GM12878 (cell line): ENCODE data around the gene CLPX. TPM values are rescaled to one million over a fixed set of nuclear protein-coding genes. Genes with fewer than 3 reads are reported as not detected.

Experiments used
- ATAC-seq: fragments of 200-7000 bp; cut with Tn5 transposase; 3 replicates; pipeline ENCODE4 v1.9.1; 2020; ENCODE audit warnings: mild to moderate bottlenecking, moderate library complexity
- BruUV-seq: library from RNA; stranded (reverse); fragments of 400-500 nt; replicated peaks from 2 replicates; lab custom pipeline; 2021; lab: Mats Ljungman, UMichigan
- CTCF ChIA-PET: fragments of 300-600 bp; sonication (Branson Sonifier 250); formaldehyde crosslinking; extraction: SDS; loops from one replicate; lab custom pipeline; 2021; ENCODE audit warnings: inconsistent platforms; lab: Yijun Ruan, JAX
- POLR2A ChIA-PET: fragments of 350-600 bp; formaldehyde crosslinking; extraction: SDS; loops from one replicate; lab custom pipeline; 2021; ENCODE audit warnings: inconsistent platforms; lab: Charles Lee
- RAD21 ChIA-PET: fragments of 300-600 bp; sonication (Branson Sonifier 250); formaldehyde crosslinking; loops from one replicate; lab custom pipeline; 2023; ENCODE audit warnings: antibody characterized with exemption; ENCODE audit not compliant: unreplicated experiment; lab: Charles Lee
- SMC1A ChIA-PET: fragments of 300-600 bp; sonication (Branson Sonifier 250); formaldehyde crosslinking; loops from one replicate; lab custom pipeline; 2023; ENCODE audit not compliant: unreplicated experiment, uncharacterized antibody; lab: Charles Lee
- DNase-seq: peaks from one replicate; pipeline ENCODE4 v3.0.0-alpha.2; 2011; ENCODE audit warnings: low read depth, low spot score
- FAIRE-seq: peaks from 3 replicates; lab custom pipeline; 2011; peaks lifted over from hg19 to GRCh38; lab: Jason Lieb, UNC
- H2AFZ ChIP-seq: 2 replicates; pipeline ENCODE4 v1.6.0; 2011; ENCODE audit warnings: low read depth, low read length, control low read depth; ENCODE audit not compliant: control insufficient read depth
- H3K27ac ChIP-seq: 2 replicates; pipeline ENCODE4 v1.5.1; 2011; ENCODE audit warnings: control low read depth; ENCODE audit not compliant: control insufficient read depth, insufficient read depth
- H3K27me3 ChIP-seq, 2 experiments: replicated peaks in 1 of 2; 2 replicates each; pipeline versions ENCODE4 v1.6.0 to v1.6.1; 2011; ENCODE audit warnings: low read length in 1 of 2; ENCODE audit not compliant: control insufficient read depth in 2 of 2, insufficient read depth in 2 of 2
- H3K36me3 ChIP-seq, 2 experiments: 2 replicates each; pipeline ENCODE4 v1.5.1; 2011; ENCODE audit warnings: low read length in 1 of 2; ENCODE audit not compliant: control insufficient read depth in 2 of 2, insufficient read depth in 2 of 2
- H3K4me1 ChIP-seq: 2 replicates; pipeline ENCODE4 v1.6.1; 2011; ENCODE audit warnings: mild to moderate bottlenecking, low read length, moderate library complexity, mixed read lengths; ENCODE audit not compliant: control insufficient read depth, insufficient read depth
- H3K4me2 ChIP-seq: 2 replicates; pipeline ENCODE4 v1.6.0; 2011; ENCODE audit warnings: control low read depth; ENCODE audit not compliant: control insufficient read depth, insufficient read depth
- H3K4me3 ChIP-seq: fragments of 200-600 bp; sonication (generic); 2 replicates; pipeline ENCODE4 v1.5.1; 2016
- H3K79me2 ChIP-seq: 2 replicates; pipeline ENCODE4 v1.6.0; 2011; ENCODE audit warnings: low read length; ENCODE audit not compliant: control insufficient read depth, insufficient read depth
- H3K9ac ChIP-seq: 2 replicates; pipeline ENCODE4 v1.8.0; 2011; ENCODE audit warnings: low read length, control low read depth, mixed read lengths; ENCODE audit not compliant: control insufficient read depth, insufficient read depth
- H3K9me3 ChIP-seq: replicated peaks from 3 replicates; pipeline ENCODE4 v1.5.1; 2011; ENCODE audit warnings: mild to moderate bottlenecking, low read length; ENCODE audit not compliant: control insufficient read depth, insufficient read depth
- H4K20me1 ChIP-seq: 2 replicates; pipeline ENCODE4 v1.6.0; 2011; ENCODE audit not compliant: control insufficient read depth, insufficient read depth
- ASH2L ChIP-seq: fragments of 300-600, 200-600 bp; sonication (generic); IDR thresholded peaks from 2 replicates; pipeline ENCODE4 v1.6.1; 2017; ENCODE audit warnings: low read depth, mild to moderate bottlenecking, borderline replicate concordance
- BRCA1 ChIP-seq: IDR thresholded peaks from 2 replicates; pipeline ENCODE4 v1.6.1; 2011; ENCODE audit warnings: low read depth, low read length, improper control_type of control experiment
- ETV6 ChIP-seq, 2 experiments: fragments of 450-650 bp in 1 of 2; IDR thresholded peaks in 1 of 2; conservative IDR thresholded peaks in 1 of 2; 2 replicates each; pipeline ENCODE4 v1.6.1; 2014; ENCODE audit warnings: antibody characterized with exemption in 1 of 2, borderline replicate concordance in 1 of 2, low read depth in 1 of 2, mild to moderate bottlenecking in 1 of 2, moderate library complexity in 1 of 2
- IKZF2 ChIP-seq, 2 experiments: fragments of 450-650 bp; IDR thresholded peaks; 2 replicates each; pipeline ENCODE4 v1.6.1; 2017; ENCODE audit warnings: mild to moderate bottlenecking in 2 of 2, moderate library complexity in 2 of 2
- NBN ChIP-seq: fragments of 450-650 bp; IDR thresholded peaks from 2 replicates; pipeline ENCODE4 v1.6.1; 2016
- PBX3 ChIP-seq: IDR thresholded peaks from 2 replicates; pipeline ENCODE4 v1.6.1; 2011; ENCODE audit warnings: mild to moderate bottlenecking, low read depth, low read length, moderate library complexity; ENCODE audit not compliant: insufficient replicate concordance
- POU2F2 ChIP-seq: IDR thresholded peaks from 3 replicates; pipeline ENCODE4 v1.6.1; 2011; ENCODE audit warnings: low read depth, mild to moderate bottlenecking, low read length, borderline replicate concordance
- SREBF2 ChIP-seq: IDR thresholded peaks from 2 replicates; pipeline ENCODE4 v1.6.1; 2012; ENCODE audit warnings: mild to moderate bottlenecking, low read length
- TCF12 ChIP-seq: IDR thresholded peaks from 2 replicates; pipeline ENCODE4 v1.6.1; 2011; ENCODE audit warnings: low read depth, mild to moderate bottlenecking, low read length
- ZZZ3 ChIP-seq: IDR thresholded peaks from 2 replicates; pipeline ENCODE4 v1.6.1; 2011; ENCODE audit warnings: low read depth; ENCODE audit not compliant: control insufficient read depth, insufficient read length
- WGBS: methylation state at CpG from one replicate; pipeline ENCODE4 v1.1.6; 2016; ENCODE audit warnings: low lambda C conversion rate; ENCODE audit not compliant: insufficient replicate concordance, insufficient coverage; ENCODE audit errors: missing lambda C conversion rate; 5-methylcytosine and 5-hydroxymethylcytosine counted together
- in situ Hi-C: fragments of 300-500 bp; cut with MboI; formaldehyde crosslinking; loops from 9 replicates; pipeline ENCODE4 v1.14.3; 2018; ENCODE audit warnings: mixed read lengths
- intact Hi-C: fragments of 100-400 bp; cut with micrococcal nuclease; formaldehyde crosslinking; loops from one replicate; pipeline ENCODE4 v1.14.2; 2022; ENCODE audit not compliant: unreplicated experiment
- polyA plus RNA-seq, 11 experiments: library from polyadenylated mRNA; depleted of rRNA in 4 of 11; unstranded in 6 of 11; stranded (reverse) in 5 of 11; fragments of >200 nt; fragmentation: Nextera tagmentation in 4 of 11; fragmentation: Illumina TruSeq in 1 of 11; extraction: Ambion mirVana in 4 of 11; extraction: Trizol in 1 of 11; gene quantifications; 1 replicate in 1 of 11; 2 replicates in 10 of 11; pipeline versions ENCODE4 v1.2.1 to v1.2.3, GENCODE V29; 2011 to 2016; ENCODE audit warnings: inconsistent platforms in 2 of 11, missing spikeins in 2 of 11, low read depth in 1 of 11
- total RNA-seq, 4 experiments: library from RNA; depleted of rRNA in 3 of 4; stranded (reverse); fragments of >200 nt in 3 of 4; fragmentation: Illumina TruSeq in 1 of 4; extraction: Trizol in 1 of 4; gene quantifications; 2 replicates each; pipeline versions ENCODE4 v1.2.1 to v1.2.3, GENCODE V29; 2013 to 2021
- TF ChIP-seq, protein P1 (sequence below): fragments of 450-650 bp; formaldehyde crosslinking; IDR thresholded peaks from 2 replicates; pipeline ENCODE4 v1.4.0; 2020; ENCODE audit warnings: mild to moderate bottlenecking, moderate library complexity
- TF ChIP-seq, protein P2 (sequence below): IDR thresholded peaks from 2 replicates; pipeline ENCODE4 v1.6.1; 2012; ENCODE audit warnings: low read depth, low read length, improper control_type of control experiment

Gene CLPX
- total and polyA plus RNA-seq, 10 of the 15 experiments (the other 5 are each of a cell fraction or from before 2014, with no cell fraction given) = 10.1 to 57.4 (median 31.3) TPM

- 61% methylated on average over 8 of the region's 8 CpGs for WGBS
- Histone ChIP-seq H3K9ac (no peak within 1 kb of the TSS), H3K4me3 (no peak within 1 kb of the TSS), H3K4me2 (no peak within 1 kb of the TSS), H3K36me3 (no peaks in the 10 kb centered on the region), H3K4me1 (no peaks in the 10 kb centered on the region), H3K9me3 (no peaks in the 10 kb centered on the region), H3K79me2 (no peaks in the 10 kb centered on the region), H3K27ac (no peak within 1 kb of the TSS), H2AFZ (no peak within 1 kb of the TSS), H4K20me1 (no peaks in the 10 kb centered on the region), H3K27me3 (no peaks in the 10 kb centered on the region)
- in situ Hi-C loops = no loop called here
- POLR2A ChIA-PET = no interaction called here
- TF ChIP-seq TCF12 = no peak
- TF ChIP-seq, protein P1, sequence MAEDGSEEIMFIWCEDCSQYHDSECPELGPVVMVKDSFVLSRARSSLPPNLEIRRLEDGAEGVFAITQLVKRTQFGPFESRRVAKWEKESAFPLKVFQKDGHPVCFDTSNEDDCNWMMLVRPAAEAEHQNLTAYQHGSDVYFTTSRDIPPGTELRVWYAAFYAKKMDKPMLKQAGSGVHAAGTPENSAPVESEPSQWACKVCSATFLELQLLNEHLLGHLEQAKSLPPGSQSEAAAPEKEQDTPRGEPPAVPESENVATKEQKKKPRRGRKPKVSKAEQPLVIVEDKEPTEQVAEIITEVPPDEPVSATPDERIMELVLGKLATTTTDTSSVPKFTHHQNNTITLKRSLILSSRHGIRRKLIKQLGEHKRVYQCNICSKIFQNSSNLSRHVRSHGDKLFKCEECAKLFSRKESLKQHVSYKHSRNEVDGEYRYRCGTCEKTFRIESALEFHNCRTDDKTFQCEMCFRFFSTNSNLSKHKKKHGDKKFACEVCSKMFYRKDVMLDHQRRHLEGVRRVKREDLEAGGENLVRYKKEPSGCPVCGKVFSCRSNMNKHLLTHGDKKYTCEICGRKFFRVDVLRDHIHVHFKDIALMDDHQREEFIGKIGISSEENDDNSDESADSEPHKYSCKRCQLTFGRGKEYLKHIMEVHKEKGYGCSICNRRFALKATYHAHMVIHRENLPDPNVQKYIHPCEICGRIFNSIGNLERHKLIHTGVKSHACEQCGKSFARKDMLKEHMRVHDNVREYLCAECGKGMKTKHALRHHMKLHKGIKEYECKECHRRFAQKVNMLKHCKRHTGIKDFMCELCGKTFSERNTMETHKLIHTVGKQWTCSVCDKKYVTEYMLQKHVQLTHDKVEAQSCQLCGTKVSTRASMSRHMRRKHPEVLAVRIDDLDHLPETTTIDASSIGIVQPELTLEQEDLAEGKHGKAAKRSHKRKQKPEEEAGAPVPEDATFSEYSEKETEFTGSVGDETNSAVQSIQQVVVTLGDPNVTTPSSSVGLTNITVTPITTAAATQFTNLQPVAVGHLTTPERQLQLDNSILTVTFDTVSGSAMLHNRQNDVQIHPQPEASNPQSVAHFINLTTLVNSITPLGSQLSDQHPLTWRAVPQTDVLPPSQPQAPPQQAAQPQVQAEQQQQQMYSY (CRISPR knock-in tag) = no peak
- TF ChIP-seq ASH2L = no peak
- TF ChIP-seq, protein P2, sequence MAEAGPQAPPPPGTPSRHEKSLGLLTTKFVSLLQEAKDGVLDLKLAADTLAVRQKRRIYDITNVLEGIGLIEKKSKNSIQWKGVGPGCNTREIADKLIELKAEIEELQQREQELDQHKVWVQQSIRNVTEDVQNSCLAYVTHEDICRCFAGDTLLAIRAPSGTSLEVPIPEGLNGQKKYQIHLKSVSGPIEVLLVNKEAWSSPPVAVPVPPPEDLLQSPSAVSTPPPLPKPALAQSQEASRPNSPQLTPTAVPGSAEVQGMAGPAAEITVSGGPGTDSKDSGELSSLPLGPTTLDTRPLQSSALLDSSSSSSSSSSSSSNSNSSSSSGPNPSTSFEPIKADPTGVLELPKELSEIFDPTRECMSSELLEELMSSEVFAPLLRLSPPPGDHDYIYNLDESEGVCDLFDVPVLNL = no peak
- TF ChIP-seq BRCA1 = no peak
- TF ChIP-seq NBN = no peak
- no peak for TF ChIP-seq IKZF2 (IDR thresholded peaks at IDR 0.05)
- no peak for TF ChIP-seq ETV6 (conservative IDR thresholded peaks at IDR 0.05 in 1 of 2, IDR thresholded peaks at IDR 0.05 in 1 of 2; ENCODE audit: borderline replicate concordance in 1 of 2, low read depth in 1 of 2)
- TF ChIP-seq POU2F2 = no peak
- TF ChIP-seq PBX3 = no peak
- no peak for TF ChIP-seq ZZZ3
- no peak for TF ChIP-seq SREBF2
- SMC1A ChIA-PET = no interaction called here
- no TSS peak for BruUV-seq
- FAIRE-seq (no peak), DNase-seq (no peak), ATAC-seq (no peak)
- CTCF ChIA-PET = interaction anchor here (0.6 to 2.8 kb wide), 6 partner anchors 11 to 87 kb away, joined by 3 to 17 read pairs (median 4); no protein-coding TSS in a partner anchor
- RAD21 ChIA-PET = no interaction called here
- intact Hi-C loops = no loop called here
Observed at GRCh38 chr15:65210770-65211481, 25.8 kb upstream of the CLPX start, which contains the start of gene CILP. Gene CILP, minus strand, starts transcription at chr15:65211473. Its CDS starts 1,718 bp downstream, at chr15:65209755.
